Stimulated activated CD8-positive, alpha-beta memory T cell treated with anti-CD3 and anti-CD28 coated beads, Interleukin-12 subunit alpha, Interleukin-12 subunit beta, amount 100 ng/mL, for 24 hours (primary cell): ENCODE data around the gene SP140L.
"Not testable (repeated sequence)": the region's sequence is repeated elsewhere in the genome, so short reads cannot be mapped to it uniquely, and the experiment has no call there.

Experiments used
- DNase-seq: peaks from one replicate; pipeline ENCODE4 v3.0.0-alpha.2; 2020; ENCODE audit errors: extremely low read depth

The SP140L gene

DNA sequence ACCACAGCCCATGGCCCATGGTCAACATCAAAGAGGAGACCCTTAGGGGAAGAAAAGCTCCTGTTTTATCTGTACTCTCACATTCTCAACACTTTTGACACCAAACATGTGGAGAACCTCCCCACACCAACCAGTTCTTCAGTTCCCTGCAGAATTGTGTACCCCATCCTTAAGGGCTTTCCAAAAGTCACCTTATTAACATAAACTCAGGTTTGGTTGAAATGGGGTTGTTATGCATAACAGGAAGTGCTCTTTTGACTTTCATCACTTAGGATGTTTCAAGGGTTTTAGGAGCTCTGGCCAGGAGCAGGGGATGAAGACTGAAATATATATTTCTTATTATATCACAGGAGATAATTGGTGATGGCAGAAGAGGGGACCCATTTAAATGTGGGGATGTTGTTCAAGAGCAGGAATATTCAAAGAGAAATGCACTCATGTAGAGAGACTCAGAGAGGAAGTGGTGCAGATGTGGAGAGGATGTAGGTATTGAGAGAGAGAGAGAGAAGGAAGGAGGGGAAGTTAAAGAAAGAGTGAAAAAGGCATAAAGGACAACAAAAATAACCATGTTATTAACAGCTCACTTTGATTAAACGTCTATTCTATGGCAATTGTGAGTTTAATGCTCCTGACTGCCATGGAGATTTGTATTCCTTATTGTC is 35.2 kb downstream of the SP140L start:
- no peak for DNase-seq

DNA sequence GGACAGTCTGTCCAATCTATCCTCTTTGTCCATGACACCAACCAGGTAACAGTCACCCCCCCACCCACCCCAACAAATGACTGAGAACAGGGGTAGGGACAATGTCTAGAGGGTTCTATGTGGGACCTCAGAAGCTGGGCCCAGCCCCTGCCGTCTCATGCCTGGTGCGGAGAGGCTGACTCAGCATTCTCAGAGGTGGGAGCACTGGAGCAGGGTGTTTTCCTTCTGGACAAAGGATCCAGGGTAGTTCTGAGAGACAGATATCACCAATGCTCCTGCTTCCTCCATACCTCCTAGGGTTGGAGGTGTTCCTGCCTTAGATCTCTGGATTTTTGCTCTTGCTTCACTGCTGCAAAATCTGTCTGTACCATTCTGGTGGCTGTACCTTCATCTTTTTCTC is 55.1 kb downstream of the SP140L start:
- DNase-seq = no peak

DNA sequence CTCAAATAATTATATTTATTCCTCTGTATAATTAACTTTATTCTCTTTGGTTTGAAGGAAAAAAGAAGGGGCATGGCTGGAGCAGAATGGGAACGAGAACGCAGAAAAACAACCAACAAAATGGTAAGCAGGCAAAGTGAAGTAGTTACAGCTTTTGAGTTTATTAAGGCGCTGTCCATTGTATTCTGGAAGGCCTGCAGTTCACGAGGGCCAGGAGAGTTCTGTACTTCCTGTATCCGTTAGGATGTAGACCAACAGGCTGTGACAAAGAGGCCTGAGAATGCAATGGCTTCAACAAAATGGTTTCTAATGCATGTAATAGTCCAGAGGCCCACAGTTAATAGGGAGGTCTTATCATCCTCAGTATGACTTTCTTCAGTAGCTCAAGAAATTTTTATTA is 56.5 kb downstream of the SP140L start:
- DNase-seq = no peak

DNA sequence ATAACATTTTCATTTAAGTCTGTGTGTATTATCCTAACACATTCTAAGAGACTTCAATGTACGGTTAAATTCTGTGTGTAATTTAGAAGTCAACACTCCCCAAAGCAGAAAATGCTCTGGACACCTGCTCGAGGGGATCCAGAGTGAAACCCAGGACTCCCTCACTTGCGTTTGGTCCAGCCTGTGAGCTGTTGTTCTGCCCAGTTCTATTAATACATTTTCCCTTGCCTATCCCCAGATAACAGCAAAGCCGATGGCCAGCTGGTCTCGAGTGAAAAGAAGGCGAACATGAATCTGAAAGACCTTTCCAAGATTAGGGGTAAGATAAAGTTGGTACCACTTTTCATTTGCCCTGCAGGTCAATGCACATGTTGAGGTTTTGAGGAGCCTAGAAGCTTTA is 58.0 kb downstream of the SP140L start:
- no peak for DNase-seq

DNA sequence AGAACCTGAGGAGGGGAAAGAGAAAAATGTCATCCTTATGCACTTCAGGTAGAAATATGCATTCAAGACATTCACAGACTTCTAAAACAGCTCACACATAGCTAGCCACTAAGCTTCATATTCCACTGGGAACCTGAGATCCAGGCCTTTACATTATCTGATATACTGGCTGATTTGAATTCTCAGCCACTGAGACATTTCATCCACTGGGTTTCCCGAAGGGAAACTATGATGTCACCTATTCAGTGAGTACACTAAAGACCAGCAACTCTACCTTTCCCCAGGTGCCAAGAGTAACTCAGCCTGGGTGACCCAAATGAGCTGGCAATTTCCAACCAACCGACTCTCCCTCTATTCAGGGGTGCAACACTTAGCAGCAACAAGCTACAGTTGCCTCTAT is 67.3 kb downstream of the SP140L start:
- DNase-seq = no peak

DNA sequence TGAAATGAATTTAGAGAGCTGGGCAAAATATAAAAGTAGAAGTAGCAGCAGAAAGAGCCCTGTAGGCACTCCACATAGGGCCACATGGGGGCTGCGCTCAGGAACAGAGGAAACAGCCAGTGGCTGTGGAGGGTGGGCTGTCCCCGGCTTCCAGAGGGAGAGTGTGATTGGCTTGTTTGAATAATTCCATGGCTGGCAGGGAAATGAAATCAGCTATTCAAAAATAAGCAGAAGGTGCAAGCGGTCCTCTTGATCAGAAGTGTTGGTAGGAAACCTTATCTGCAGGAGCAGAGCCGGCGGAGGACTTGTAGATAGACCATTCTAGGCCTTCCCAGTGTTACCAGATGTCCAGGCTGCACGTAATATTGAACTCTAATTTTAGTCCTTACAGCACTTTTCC is 71.7 kb downstream of the SP140L start:
- not testable (repeated sequence) for DNase-seq

DNA sequence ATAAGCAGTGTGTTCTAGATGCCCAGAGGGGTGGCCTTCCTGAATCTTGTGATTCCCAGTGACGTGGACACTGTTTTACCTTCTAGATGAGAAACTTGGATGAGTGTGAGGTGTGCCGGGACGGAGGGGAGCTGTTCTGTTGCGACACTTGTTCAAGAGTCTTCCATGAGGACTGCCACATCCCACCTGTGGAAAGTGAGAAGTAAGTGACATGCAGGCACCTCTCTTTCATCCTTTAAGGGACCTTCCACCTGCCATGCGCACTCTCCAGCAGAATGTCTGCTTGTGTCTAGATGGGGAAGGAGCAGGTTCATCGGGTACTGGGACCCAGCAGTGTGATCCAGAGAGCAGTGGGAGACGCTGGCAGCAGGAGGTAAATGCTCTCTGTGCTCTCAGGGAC is 73.0 kb downstream of the SP140L start:
- DNase-seq = no peak

DNA sequence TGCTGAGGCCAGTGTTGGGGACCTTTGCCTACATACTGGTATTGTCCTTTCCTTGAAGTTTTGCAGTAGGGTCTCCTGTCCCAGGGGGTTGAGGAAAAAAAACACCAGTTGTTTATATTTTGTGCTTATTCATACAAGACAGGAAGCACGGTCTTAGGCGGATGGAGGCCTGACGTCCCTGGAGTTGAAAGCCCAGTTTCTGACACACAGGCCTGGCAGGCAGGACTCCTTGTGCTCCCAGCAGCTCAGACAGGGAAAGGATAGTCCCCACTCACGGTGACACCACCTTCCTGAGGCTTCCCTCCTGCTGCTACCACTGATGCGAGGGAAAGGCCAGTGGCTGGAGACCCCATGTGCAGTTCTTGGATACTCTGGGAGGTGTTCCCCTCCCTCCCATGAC is 73.5 kb downstream of the SP140L start:
- no peak for DNase-seq

DNA sequence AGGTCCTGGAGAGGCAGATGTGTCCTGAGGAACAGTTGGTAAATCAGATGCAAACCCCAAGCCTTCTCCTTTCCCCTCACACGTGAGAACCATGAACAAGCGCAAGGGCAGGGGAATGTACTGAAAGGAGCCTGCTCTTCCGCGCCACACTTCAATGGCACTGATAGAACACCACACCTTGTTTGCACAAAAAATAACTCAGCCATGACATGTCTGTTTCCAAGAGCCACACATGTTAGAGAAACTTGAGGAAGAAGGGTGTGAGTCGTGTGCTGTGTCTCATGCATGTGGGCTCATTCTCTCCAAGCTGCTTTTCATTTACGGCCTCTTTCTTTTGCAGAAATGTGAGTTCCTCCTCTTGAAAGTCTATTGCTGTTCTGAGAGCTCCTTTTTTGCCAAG is 74.0 kb downstream of the SP140L start:
- not testable (repeated sequence) for DNase-seq

DNA sequence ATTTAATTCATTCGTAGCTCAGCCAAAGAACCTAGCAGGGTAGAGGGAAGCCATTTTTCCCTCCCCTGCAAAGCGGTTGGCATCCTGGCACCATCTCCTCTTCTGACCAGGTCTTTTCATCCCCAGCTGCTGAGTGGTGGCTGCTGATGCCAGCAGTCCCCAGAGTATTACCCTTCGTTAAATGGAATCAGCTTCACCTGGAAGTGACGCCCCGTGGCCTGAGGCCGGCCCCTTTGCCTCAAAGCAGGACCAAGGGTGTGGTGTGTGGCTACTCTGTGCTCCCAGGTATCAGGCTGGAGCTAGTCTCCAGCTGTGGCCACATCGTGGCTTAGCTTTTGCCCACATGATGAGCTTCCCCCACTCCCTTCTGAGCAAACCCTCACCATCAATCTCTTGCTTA is 76.8 kb downstream of the SP140L start:
- DNase-seq = no peak

DNA sequence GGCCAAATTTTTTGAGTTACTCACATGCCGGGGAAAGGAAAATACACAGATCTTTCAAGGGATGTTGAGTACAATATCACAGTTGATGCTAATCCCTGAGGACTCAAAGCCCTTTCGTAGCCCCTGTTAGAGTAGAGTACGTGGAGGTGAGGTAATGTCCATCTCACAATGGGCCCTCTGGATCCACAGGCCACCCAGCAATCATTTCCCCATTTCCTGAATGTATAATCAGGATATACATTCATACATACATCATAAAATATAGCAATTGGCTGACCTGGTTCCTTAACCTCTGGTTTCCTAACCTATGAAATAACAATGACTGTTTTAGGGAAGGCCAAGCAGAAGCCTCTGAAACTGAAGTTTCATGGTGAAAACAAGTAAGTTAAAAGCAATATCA is 78.8 kb downstream of the SP140L start:
- no peak for DNase-seq

DNA sequence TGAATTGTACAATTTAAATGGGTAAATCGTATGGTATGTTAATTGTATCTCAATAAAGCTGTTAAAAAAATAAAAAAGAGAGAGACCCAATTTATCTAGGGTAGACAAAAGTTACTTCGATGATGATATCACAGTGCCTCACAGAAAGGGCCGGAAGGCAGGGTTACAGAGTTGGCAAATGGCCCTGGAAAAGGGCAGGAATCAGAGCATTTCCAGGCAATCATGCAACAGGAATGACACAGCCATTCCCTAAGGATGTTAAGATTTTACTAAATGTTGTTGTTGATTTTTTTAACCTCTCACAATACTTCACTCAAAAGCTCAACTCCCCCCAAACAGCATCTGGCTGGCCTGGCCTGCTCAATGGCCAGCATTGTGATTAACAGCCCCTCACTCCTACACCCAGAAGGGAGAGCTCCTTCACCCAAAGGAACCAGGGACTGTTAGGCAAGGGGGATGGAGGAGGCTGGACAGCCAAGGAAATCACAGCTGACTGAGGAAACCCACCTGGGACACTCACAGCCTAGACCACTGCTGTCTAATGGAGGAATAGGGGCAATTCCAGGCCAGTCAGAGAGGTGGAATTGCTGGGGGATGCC is 81.3 kb downstream of the SP140L start:
- DNase-seq = no peak

DNA sequence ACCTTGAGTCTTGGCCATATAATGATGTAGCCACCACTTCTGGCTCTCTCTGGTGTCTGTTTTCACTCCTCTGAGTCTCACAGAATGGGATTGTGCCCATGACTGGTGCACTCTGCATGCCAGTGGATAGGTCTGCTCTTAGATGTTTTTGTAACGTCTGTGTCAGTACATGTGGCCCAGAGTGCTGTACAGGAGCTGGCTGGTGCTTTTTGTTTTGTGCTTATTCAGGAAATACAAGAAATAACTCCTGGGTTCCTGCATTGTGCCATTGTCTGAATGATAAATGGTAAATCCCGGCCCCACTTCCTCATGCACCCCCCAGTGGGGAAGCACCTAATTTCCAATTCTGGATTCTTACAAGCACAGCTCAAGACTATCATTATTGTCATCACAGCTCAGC is 82.3 kb downstream of the SP140L start:
- DNase-seq = not testable (repeated sequence)

DNA sequence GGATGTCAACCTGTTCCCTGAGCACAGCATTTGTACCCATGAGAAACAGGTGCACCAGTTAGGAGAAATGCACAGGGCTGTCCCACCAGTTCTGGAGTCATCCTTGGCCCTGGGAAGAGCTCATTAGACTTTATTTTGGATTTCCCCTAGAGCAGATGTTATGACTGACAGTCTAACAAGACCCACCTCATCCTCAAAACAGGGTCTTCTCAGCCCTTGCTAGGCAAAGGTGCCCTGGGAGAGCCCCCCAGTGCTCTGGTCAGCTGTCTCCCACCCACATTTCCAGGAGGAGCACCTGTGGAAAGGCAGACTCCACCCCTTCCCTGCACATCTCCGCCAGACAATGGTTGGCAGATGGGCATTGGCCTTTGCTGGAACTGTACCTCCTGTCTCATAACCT is 83.3 kb downstream of the SP140L start:
- no peak for DNase-seq

DNA sequence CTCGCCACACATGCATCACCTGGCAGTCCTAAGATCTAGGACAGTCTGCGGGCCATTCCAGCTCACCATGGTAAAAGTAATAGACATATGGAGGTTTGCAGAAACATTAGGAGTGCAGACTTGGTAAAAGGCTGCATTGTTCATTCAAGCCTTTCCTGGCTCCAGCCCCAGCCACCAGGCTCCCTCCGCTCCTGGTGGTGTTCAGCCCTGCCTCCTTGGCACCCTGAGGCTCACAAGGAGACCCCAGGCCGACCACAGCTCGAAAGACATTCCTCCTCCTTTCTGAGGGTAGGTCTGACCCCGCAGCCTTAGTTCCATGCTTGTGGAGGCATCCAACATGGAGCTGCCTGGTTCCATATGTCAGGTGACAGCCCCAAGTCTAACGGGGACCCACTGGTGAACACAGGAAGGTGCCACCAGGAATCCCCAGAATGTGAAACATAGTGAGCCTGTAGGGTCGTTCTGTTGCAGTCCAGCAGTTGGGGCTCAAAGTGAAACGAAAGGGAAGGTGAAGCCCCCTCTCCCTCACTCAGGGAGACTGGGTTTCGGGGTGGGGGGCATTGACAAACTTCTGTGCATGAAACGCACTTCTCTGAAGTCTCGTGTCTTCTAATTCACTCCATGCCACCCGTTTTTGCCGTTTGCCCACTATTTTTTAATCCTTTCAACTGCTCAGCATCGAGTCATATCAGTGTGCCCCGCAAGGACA is 84.0 kb downstream of the SP140L start:
- DNase-seq = no peak

DNA sequence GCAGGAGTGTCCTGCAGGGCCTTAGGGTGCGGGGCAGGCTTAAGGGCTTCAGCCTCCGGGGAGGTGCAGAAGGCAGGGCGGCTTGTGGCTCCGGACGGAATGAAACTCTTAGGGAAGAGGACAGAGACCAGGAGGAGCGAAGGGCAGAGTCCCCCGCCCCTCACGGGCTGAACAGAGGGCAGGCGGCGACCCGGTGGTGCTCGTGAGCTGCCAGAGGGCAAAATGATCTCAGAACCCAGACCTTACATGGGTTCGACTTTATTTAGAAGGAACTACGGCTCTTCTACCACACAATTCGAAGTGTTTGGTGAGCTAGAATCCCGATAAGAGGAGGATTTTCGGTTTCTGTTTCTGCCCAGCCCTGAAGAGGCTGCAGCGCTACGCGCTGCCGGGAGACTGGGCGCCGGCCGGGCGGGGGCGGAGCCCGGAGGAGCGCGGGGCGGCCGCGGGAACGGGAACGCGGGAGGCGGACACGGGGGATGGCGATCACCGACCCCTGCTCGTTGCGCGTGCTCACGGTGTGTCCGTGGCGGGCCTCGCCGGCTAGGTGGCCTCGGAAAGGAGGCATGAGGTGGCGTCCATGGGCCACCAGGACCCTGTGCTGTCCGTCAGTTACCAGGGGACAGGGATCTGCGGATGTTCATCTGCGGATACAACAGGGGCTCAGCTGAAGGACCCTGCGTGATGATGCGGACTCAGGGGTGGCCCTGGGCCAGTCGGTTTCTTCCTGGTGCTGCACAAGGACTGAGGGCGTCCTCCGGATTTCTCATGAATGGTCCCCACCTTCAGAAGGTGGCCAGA is 84.8 kb downstream of the SP140L start:
- DNase-seq = no peak

DNA sequence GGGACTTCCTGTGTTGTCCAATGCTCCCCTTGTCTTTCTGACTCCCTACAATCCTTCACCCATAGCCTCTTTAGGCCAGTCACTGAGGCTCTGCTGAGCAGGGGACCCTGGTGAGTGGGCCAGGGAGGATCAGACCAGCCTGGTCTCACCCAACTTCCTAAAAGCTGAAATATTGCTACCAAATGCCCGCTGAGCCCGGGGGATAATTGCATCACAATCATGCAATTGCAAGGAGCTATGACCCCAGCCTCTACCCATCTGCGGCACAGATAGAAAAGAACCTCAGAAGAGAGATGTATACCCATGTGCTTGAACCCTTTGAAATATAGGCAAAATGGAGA is 85.3 kb downstream of the SP140L start:
- no peak for DNase-seq

DNA sequence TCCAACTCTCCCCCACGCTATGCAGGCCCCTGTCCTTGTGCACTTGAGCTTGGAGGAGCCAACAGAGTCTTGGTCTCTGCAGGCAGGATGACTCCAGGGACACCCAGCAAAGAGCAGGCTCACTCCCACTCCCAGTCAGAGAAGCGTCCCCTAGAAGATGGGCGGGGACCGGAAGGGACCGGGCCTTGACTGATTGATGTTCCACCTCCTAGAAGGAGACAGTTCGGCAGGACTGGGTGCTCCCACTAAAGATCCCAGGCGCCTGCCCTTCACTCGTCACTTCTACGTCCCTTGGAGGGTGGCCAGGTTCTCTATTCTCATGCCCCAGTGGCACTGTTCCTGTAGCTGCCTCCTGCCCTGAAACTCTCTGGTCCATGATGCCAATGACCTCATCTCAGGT is 85.9 kb downstream of the SP140L start:
- DNase-seq = no peak

DNA sequence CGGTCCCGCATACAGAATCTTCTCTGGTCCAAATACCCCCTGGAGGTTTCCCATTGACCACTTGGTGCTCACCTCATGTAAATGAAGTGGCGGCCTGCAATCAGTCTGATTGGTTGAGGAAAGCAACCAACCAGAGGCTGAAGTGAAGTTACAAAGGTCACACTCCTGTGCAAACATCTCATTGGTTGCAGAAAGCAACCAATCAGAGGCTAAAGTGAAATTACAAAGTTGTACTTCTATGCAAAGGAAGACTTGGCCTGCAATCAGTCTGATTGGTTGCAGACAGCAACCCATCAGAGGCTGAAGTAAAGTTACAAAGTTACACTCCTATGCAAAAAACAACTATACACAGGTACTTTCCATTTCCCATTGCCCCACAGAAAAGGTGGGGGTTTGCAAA is 86.5 kb downstream of the SP140L start:
- DNase-seq = no peak

DNA sequence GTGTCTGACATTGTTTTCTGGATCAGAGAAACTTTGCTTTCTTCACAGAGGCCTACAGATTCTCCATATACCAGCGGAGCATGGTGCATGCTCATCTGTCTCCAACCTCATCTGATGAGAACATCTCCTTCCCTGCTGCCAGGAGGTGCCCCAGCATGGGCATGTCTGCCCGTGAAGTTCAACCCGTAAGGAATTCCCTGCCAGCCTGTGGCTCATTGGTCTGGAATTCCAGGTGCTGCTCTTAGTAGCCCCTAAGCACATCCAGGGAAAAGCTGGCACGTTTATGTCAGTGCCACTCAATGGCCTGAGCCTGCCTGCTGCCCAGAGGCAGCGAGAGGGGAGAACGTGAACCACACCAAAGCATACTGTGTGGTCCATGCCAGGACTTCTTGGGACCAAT is 87.3 kb downstream of the SP140L start:
- DNase-seq = no peak

DNA sequence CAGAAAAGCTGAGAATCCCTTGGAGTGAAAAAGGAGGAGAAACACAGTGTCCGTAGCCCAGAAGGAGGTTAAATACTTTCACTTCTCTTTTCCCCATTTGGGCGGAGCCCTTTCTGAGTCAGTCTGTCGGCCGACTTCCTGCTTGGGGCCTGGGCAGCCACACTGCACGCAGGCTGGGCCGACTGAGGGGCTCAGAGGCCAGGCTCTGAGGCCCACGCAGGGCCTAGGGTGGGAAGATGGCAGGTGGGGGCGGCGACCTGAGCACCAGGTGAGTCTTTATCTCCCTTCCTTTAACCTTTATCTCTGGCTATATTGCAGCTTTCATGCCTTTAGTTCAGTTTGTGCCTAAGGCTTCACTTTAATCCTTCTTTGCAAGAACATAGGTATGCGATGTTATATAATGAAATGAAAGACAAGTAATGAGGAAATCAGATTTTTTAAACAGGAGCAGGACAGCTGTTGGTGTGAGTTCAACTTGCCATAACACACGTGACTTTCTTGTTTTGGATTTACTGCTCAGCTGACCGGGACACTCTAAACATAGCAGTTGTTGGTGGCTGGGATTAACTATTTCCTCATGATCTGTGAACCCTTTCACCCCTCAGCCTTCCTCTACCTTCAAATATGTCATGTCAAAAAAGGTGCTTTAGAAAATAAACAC is 89.2 kb downstream of the SP140L start, which contains the start of gene SP100:
TSS of gene SP100 (plus strand) at position 141 of the 661 bp plus-strand sequence. CDS start at position 237, 96 bp downstream.
- DNase-seq = peak; percentile 31

DNA sequence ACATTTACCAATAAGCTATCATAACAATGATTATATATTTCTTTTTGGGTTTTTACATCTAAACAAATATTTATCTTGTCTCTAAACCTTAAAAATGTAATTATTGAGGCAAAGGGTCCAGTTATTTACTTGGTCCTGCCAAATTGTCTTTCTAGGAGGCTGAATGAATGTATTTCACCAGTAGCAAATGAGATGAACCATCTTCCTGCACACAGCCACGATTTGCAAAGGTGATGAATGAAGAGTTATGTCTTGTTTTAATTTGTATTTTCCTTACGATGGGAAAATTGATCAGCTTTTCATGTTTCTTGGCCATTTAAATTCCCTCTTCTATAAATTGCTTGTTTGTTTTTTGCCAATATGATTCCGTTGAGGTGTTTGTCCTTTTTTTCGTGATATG is 90.4 kb downstream of the SP140L start:
- DNase-seq = no peak
